Duodenal mucosa (tissue), 2 donors: ENCODE results near the gene DPP7.
"Not testable (repeated sequence)": the region's sequence is repeated elsewhere in the genome, so short reads cannot be mapped to it uniquely, and the experiment has no call there.

Experiments
- H3K27ac ChIP-seq: one replicate; pipeline ENCODE4 v1.7.0; 2013; ENCODE audit warnings: low read depth, low read length
- H3K27me3 ChIP-seq, 2 donors: one replicate each; pipeline ENCODE4 v1.7.0; 2013; ENCODE audit warnings: low read length in 2 of 2, control low read depth in 1 of 2; ENCODE audit not compliant: insufficient read depth in 2 of 2, control insufficient read depth in 1 of 2
- H3K36me3 ChIP-seq, 2 donors: one replicate each; pipeline ENCODE4 v1.7.0; 2013; ENCODE audit warnings: low read length in 2 of 2, control low read depth in 1 of 2; ENCODE audit not compliant: insufficient read depth in 2 of 2, control insufficient read depth in 1 of 2
- H3K4me1 ChIP-seq, 2 donors: one replicate each; pipeline ENCODE4 v1.7.0; 2013; ENCODE audit warnings: low read length in 2 of 2, control low read depth in 1 of 2; ENCODE audit not compliant: insufficient read depth in 2 of 2, control insufficient read depth in 1 of 2
- H3K4me3 ChIP-seq, 2 donors: one replicate each; pipeline ENCODE4 v1.7.0; 2013; ENCODE audit warnings: low read length in 2 of 2, low read depth in 1 of 2
- H3K9ac ChIP-seq, 2 donors: one replicate each; pipeline ENCODE4 v1.7.0; 2013; ENCODE audit warnings: low read length in 2 of 2, low read depth in 1 of 2
- H3K9me3 ChIP-seq, 2 donors: one replicate each; pipeline ENCODE4 v1.7.0; 2013; ENCODE audit warnings: low read length in 2 of 2, control low read depth in 1 of 2; ENCODE audit not compliant: control insufficient read depth in 1 of 2

Gene DPP7

GRCh38 chr9:137128862-137129455 is 14.4 kb upstream of the DPP7 start:
- H3K27me3 ChIP-seq, result no peaks in the 10 kb centered on the region
- H3K4me3 ChIP-seq, result peak overlapping the region; percentile 74 to 89
- H3K9me3 ChIP-seq, result no peaks in the 10 kb centered on the region
- peaks cover 16 to 28% of the 10 kb centered on the region in 2 donors for H3K4me1 ChIP-seq
- H3K27ac ChIP-seq, result peak overlapping the region; percentile 48
- H3K36me3 ChIP-seq, result no peaks in the 10 kb centered on the region
- H3K9ac ChIP-seq, result peak overlapping the region; percentile 56 to 69

DNA sequence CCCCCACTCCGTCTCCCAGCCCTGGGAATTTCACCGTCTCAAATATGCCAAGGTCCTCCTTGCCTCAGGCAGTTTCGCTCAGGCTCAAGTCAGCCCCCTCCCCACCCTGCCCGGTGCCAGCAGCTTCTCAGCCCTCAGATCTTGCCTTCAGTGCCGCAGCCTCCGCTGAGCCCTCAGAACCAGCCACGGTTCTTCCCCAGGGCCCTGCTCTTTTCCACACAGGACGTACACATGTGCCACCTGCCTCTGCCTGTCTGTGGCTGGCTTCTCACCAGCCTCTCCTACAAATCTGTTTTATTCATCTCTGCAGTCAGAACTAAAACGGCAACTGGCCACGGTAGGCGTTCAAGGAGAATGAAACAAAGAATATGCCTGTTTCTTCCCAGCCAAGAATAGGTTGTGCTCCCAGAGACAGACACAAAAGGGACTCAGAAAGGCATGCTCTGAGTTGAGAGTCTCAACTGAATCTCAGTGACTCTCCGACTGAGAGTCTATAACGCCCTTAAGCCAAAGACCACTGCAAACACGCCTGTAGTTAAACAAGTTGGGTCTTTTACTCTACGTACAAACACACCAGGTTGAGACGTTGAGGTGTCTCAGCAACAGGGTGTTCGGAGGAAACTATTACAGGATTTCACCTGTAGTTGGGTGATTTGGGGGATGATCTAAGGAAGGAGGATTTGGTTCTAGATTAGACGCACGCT is 13.8 kb upstream of the DPP7 start:
- Histone ChIP-seq H3K9ac (peak overlapping the region; percentile 56 to 69), H3K27ac (peak overlapping the region; percentile 58)

DNA sequence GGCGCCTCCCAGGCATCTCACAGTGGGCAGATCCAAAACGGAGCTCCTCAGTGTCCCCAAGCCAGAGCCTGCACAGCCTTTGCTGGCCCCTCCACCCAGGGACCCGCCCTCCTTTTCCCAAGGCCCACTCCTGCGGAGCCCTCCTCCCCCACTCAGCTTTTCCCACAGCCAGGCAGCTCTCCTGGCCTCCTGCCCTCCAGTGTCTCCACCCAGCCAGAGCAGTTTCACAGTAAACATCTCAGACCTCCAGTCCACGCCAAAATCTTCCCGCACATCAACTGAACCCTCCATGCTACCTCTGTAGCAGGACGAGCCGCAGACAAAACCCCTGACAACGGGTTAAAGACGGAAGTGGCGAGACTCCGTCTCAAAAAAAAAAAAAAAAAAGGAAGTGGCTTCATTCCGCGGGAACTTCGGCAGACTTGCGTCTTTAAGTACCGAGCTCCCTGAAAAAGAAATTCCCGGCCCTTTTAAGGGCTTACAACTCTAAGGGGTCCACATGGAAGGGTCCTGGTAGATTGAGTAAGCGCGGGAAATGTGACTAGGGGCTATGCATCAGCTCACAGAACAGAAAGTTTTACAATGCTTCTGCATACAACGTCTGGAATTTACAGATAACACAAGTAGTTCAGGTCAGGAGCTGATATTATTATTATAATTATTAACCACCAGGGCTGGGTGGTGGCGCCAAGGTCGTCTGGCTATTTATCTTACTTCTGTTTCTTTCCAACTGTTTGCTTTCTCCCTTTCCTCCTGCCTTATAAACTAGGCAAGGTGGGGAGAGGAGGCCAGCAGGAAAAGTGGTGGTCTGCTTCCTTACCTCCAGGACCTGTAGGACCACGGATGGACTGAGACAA is 13.0 kb upstream of the DPP7 start:
- peak overlapping the region; percentile 58 for H3K27ac ChIP-seq
- H3K4me3 ChIP-seq, result peak overlapping the region; percentile 74 to 89
- no peaks in the 10 kb centered on the region for H3K36me3 ChIP-seq
- H3K9ac ChIP-seq, result peak overlapping the region; percentile 56 to 69
- peaks cover 16 to 28% of the 10 kb centered on the region in 2 donors for H3K4me1 ChIP-seq
- H3K9me3 ChIP-seq, result no peaks in the 10 kb centered on the region
- H3K27me3 ChIP-seq, result no peaks in the 10 kb centered on the region

More for the DNA sequence above, 13.8 kb upstream of the DPP7 start:
- peaks cover 16 to 28% of the 10 kb centered on the region in 2 donors for H3K4me1 ChIP-seq
- no peaks in the 10 kb centered on the region for H3K36me3 ChIP-seq
- peak overlapping the region; percentile 74 to 89 for H3K4me3 ChIP-seq
- H3K27me3 ChIP-seq, result no peaks in the 10 kb centered on the region
- H3K9me3 ChIP-seq, result no peaks in the 10 kb centered on the region

DNA sequence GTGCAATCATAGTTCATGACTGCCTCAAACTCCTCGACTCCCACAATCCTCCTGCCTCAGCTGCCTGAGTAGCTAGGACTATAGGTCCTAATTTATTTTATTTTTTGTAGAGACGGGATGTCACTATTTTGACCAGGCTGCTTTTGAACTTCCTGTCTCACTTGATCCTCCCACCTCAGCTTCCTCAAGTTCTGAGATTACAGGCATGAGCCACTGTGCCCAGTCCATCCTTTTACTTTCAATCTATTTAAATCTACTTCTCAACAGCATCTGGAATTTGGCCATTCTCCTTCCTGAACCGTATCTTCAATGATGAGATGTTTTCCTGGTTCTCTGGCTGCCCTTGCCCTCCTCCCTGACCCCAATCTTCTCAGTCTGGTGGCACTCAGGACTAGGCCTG is 12.3 kb upstream of the DPP7 start:
- Histone ChIP-seq H3K27me3 (no peaks in the 10 kb centered on the region), H3K4me3 (peak overlapping the region; percentile 74 to 89), H3K9ac (peak overlapping the region in 1 of 2 donors; percentile 43), H3K36me3 (no peaks in the 10 kb centered on the region), H3K9me3 (no peaks in the 10 kb centered on the region), H3K27ac (peak overlapping the region; percentile 11), H3K4me1 (peaks cover 16 to 28% of the 10 kb centered on the region in 2 donors)

DNA sequence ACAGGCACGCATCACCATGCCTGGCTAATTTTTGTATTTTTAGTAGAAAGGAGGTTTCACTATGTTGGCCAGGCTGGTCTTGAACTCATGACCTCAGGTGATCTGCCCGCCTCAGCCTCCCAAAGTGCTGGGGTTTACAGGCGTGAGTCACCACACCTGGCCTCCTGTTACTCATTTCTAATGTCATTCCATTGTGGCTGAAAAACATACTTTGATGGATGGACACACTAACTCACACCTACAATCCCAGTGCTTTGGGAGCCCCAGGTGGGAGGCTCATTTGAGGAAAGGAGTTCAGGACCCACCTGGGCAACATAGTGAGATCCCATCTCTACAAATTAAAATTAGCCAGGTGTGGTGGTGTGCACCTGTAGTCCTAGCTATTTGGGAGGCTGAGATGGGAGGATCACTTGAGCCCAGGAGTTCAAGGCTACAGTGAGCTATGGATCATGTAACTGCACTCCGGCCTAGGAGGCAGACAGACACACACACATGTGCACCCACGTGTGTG is 9.5 kb upstream of the DPP7 start:
- H3K4me1 ChIP-seq, result peaks cover 16 to 25% of the 10 kb centered on the region in 2 donors
- not testable (repeated sequence) for H3K4me3 ChIP-seq, H3K27me3 ChIP-seq, H3K9me3 ChIP-seq, H3K27ac ChIP-seq, H3K9ac ChIP-seq, H3K36me3 ChIP-seq

- Histone ChIP-seq H3K9ac (no peak overlapping the region), H3K4me3 (no peak overlapping the region), H3K36me3 (no peaks in the 10 kb centered on the region), H3K27ac (no peak overlapping the region), H3K27me3 (no peaks in the 10 kb centered on the region), H3K9me3 (no peaks in the 10 kb centered on the region), H3K4me1 (peaks cover 12 to 20% of the 10 kb centered on the region in 2 donors)
Observed at GRCh38 chr9:137123468-137123837, 8.9 kb upstream of the DPP7 start.

DNA sequence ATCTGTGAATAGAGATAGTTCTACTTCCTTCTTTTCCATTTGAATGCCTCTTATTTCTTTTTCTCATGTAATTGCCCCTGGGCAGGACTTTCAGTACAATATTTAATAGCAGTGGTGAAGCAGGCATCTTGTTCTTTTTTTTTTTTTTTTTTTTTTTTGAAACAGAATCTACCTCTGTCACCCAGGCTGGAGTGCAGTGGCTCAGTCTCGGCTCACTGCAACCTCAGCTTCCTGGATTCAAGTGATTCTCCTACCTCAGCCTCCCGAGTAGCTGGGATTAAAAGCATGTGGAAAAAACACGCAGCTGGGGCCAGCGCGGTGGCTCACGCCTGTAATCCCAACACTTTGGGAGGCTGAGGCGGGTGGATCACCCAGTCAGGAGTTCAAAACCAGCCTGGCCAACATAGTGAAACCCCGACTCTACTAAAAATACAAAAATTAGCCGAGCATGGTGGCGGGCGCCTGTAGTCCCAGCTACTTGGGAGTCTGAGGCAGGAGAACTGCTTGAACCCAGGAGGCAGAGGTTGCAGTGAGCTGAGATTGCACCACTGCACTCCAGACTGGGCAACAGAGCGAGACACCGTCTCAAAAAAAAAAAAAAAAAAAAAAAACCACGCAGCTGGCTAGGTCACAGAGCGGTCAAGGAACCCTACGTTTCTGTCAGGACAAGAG is 8.4 kb upstream of the DPP7 start:
- not testable (repeated sequence) for H3K9me3 ChIP-seq, H3K36me3 ChIP-seq, H3K27me3 ChIP-seq, H3K4me3 ChIP-seq, H3K27ac ChIP-seq, H3K9ac ChIP-seq
- peaks cover 7 to 15% of the 10 kb centered on the region in 2 donors for H3K4me1 ChIP-seq

GRCh38 chr9:137121927-137122795 is 7.6 kb upstream of the DPP7 start:
- not testable (repeated sequence) for H3K27ac ChIP-seq, H3K9ac ChIP-seq, H3K36me3 ChIP-seq, H3K9me3 ChIP-seq, H3K27me3 ChIP-seq, H3K4me1 ChIP-seq, H3K4me3 ChIP-seq

GRCh38 chr9:137118092-137118603 is 3.6 kb upstream of the DPP7 start:
- H3K36me3 ChIP-seq, H3K27ac ChIP-seq, H3K9ac ChIP-seq, H3K4me1 ChIP-seq, H3K4me3 ChIP-seq, H3K9me3 ChIP-seq: not testable (repeated sequence)
- peaks cover 13 to 26% of the 10 kb centered on the region in 2 donors for H3K27me3 ChIP-seq
